Calu3 (cell line): ENCODE data around the gene IGSF6. TPM values are rescaled to one million over a fixed set of nuclear protein-coding genes. Genes with fewer than 3 reads are reported as not detected.

Experiments
- BruUV-seq: library from RNA; stranded (reverse); fragments of 400-500 nt; replicated peaks from 2 replicates; lab custom pipeline; 2021; lab: Mats Ljungman, UMichigan
- CTCF ChIA-PET: fragments of 300-600 bp; sonication (Branson Sonifier 250); formaldehyde crosslinking; loops from one replicate; lab custom pipeline; 2022; ENCODE audit warnings: antibody characterized with exemption; lab: Charles Lee
- DNase-seq: peaks from one replicate; pipeline ENCODE4 v3.0.0; 2022
- H3K27ac Mint-ChIP-seq: one replicate; pipeline ENCODE4 v1.8.0; 2022; ENCODE audit warnings: mixed read lengths; ENCODE audit not compliant: unreplicated experiment
- H3K27me3 Mint-ChIP-seq: one replicate; pipeline ENCODE4 v1.8.0; 2022; ENCODE audit warnings: mixed read lengths; ENCODE audit not compliant: unreplicated experiment
- H3K36me3 Mint-ChIP-seq: one replicate; pipeline ENCODE4 v1.8.0; 2022; ENCODE audit warnings: mild to moderate bottlenecking, moderate library complexity, mixed read lengths; ENCODE audit not compliant: insufficient read depth, unreplicated experiment
- H3K4me1 Mint-ChIP-seq: one replicate; pipeline ENCODE4 v1.8.0; 2022; ENCODE audit warnings: mild to moderate bottlenecking, low read depth, mixed read lengths; ENCODE audit not compliant: unreplicated experiment
- H3K4me3 Mint-ChIP-seq: one replicate; pipeline ENCODE4 v1.8.0; 2022; ENCODE audit warnings: mild to moderate bottlenecking, low read depth, moderate library complexity, mixed read lengths; ENCODE audit not compliant: unreplicated experiment
- H3K9me3 Mint-ChIP-seq: one replicate; pipeline ENCODE4 v1.8.0; 2022; ENCODE audit warnings: low read depth, mixed read lengths; ENCODE audit not compliant: unreplicated experiment
- CTCF ChIP-seq: fragments of 200-600 bp; IDR thresholded peaks from one replicate; pipeline ENCODE4 v1.8.0; 2022; ENCODE audit warnings: antibody characterized with exemption; ENCODE audit not compliant: unreplicated experiment
- intact Hi-C: fragments of 100-400 bp; cut with micrococcal nuclease; formaldehyde crosslinking; loops from one replicate; pipeline ENCODE4 v1.10.0; 2022; ENCODE audit not compliant: unreplicated experiment
- total RNA-seq: library from RNA; stranded (reverse); gene quantifications from 2 replicates; pipeline ENCODE4 v1.2.3, GENCODE V29; 2022

IGSF6 gene
- total RNA-seq, 1 experiment from 2014 or later, result not detected

GRCh38 chr16:21625026-21625425 lies 27.4 kb downstream of the IGSF6 start:
- H3K27ac Mint-ChIP-seq, result peak overlapping the region; percentile 80
- no peaks in the 10 kb centered on the region for H3K27me3 Mint-ChIP-seq
- DNase-seq, result no peak
- no peak for TF ChIP-seq CTCF
- CTCF ChIA-PET, result interaction anchor here (0.9 kb wide), 1 partner anchor 10 kb away, joined by 5 read pairs; no protein-coding TSS in a partner anchor
- peak overlapping the region; percentile 41 for H3K4me3 Mint-ChIP-seq
- H3K4me1 Mint-ChIP-seq, result peaks cover 41% of the 10 kb centered on the region
- intact Hi-C loops, result no loop called here
- no peaks in the 10 kb centered on the region for H3K9me3 Mint-ChIP-seq
- no TSS peak for BruUV-seq
- peaks cover 47% of the 10 kb centered on the region for H3K36me3 Mint-ChIP-seq

- no peak for TF ChIP-seq CTCF
- CTCF ChIA-PET, result no interaction called here
- intact Hi-C loops, result no loop called here
- Mint-ChIP-seq H3K4me3 (no peak overlapping the region), H3K27me3 (no peaks in the 10 kb centered on the region), H3K4me1 (peaks cover 40% of the 10 kb centered on the region), H3K27ac (no peak overlapping the region), H3K36me3 (peaks cover 42% of the 10 kb centered on the region), H3K9me3 (no peaks in the 10 kb centered on the region)
- no TSS peak for BruUV-seq
- no peak for DNase-seq
Measured at GRCh38 chr16:21622545-21622944, 29.9 kb downstream of the IGSF6 start.

- CTCF ChIA-PET, result interaction anchor here (1.1 kb wide), 1 partner anchor 9 kb away, joined by 3 read pairs; no protein-coding TSS in a partner anchor
Measured at GRCh38 chr16:21620592-21620991, 31.8 kb downstream of the IGSF6 start.

GRCh38 chr16:21619765-21620425 lies 32.5 kb downstream of the IGSF6 start:
- H3K27ac Mint-ChIP-seq, result no peak overlapping the region
- H3K36me3 Mint-ChIP-seq, result peaks cover 25% of the 10 kb centered on the region
- peaks cover 13% of the 10 kb centered on the region for H3K4me1 Mint-ChIP-seq
- BruUV-seq, result no TSS peak
- no peak overlapping the region for H3K4me3 Mint-ChIP-seq
- DNase-seq, result no peak
- H3K9me3 Mint-ChIP-seq, result no peaks in the 10 kb centered on the region
- CTCF ChIA-PET, result interaction anchor here (1.1 kb wide), 1 partner anchor 8 kb away, joined by 3 read pairs; no protein-coding TSS in a partner anchor
- intact Hi-C loops, result no loop called here
- TF ChIP-seq CTCF, result no peak
- H3K27me3 Mint-ChIP-seq, result no peaks in the 10 kb centered on the region

More at GRCh38 chr16:21620592-21620991, 31.8 kb downstream of the IGSF6 start:
- H3K4me3 Mint-ChIP-seq, result no peak overlapping the region
- H3K36me3 Mint-ChIP-seq, result peaks cover 26% of the 10 kb centered on the region
- no peaks in the 10 kb centered on the region for H3K27me3 Mint-ChIP-seq
- no peaks in the 10 kb centered on the region for H3K9me3 Mint-ChIP-seq
- no peak for DNase-seq
- BruUV-seq, result no TSS peak
- no peak for TF ChIP-seq CTCF
- no peak overlapping the region for H3K27ac Mint-ChIP-seq
- peaks cover 20% of the 10 kb centered on the region for H3K4me1 Mint-ChIP-seq
- intact Hi-C loops, result no loop called here
